HEK293 (cell line): ENCODE results near the gene LRCH4.

Experiments
- REST ChIP-seq: fragments of 450-650 bp; formaldehyde crosslinking; IDR thresholded peaks from 2 replicates; pipeline ENCODE4 v1.5.1; 2016; ENCODE audit warnings: missing biosample characterization, missing genetic modification characterization
- SCRT2 ChIP-seq: fragments of 450-650 bp; formaldehyde crosslinking; IDR thresholded peaks from 2 replicates; pipeline ENCODE4 v1.5.1; 2016; ENCODE audit warnings: missing biosample characterization, missing genetic modification characterization
- ZBTB10 ChIP-seq: fragments of 450-650 bp; formaldehyde crosslinking; IDR thresholded peaks from 2 replicates; pipeline ENCODE4 v1.5.1; 2016; ENCODE audit warnings: missing biosample characterization, missing genetic modification characterization
- ZNF341 ChIP-seq: fragments of 450-650 bp; formaldehyde crosslinking; IDR thresholded peaks from 2 replicates; pipeline ENCODE4; 2016; ENCODE audit warnings: low read depth, missing biosample characterization, missing genetic modification characterization
- ZNF529 ChIP-seq: fragments of 450-650 bp; formaldehyde crosslinking; IDR thresholded peaks from 2 replicates; pipeline ENCODE4 v1.5.1; 2017; ENCODE audit warnings: missing genetic modification characterization, missing biosample characterization; ENCODE audit not compliant: insufficient replicate concordance
- TF ChIP-seq, protein P1 (sequence below): fragments of 450-650 bp; formaldehyde crosslinking; IDR thresholded peaks from 2 replicates; pipeline ENCODE4 v1.5.1; 2016; ENCODE audit warnings: missing biosample characterization, missing genetic modification characterization
- TF ChIP-seq, protein P2 (sequence below): fragments of 450-650 bp; formaldehyde crosslinking; IDR thresholded peaks from 2 replicates; pipeline ENCODE4 v1.5.1; 2017; ENCODE audit warnings: missing biosample characterization, missing genetic modification characterization

GRCh38 chr7:100553032-100553431 lies 32.9 kb downstream of the LRCH4 start:
- TF ChIP-seq, protein P1, sequence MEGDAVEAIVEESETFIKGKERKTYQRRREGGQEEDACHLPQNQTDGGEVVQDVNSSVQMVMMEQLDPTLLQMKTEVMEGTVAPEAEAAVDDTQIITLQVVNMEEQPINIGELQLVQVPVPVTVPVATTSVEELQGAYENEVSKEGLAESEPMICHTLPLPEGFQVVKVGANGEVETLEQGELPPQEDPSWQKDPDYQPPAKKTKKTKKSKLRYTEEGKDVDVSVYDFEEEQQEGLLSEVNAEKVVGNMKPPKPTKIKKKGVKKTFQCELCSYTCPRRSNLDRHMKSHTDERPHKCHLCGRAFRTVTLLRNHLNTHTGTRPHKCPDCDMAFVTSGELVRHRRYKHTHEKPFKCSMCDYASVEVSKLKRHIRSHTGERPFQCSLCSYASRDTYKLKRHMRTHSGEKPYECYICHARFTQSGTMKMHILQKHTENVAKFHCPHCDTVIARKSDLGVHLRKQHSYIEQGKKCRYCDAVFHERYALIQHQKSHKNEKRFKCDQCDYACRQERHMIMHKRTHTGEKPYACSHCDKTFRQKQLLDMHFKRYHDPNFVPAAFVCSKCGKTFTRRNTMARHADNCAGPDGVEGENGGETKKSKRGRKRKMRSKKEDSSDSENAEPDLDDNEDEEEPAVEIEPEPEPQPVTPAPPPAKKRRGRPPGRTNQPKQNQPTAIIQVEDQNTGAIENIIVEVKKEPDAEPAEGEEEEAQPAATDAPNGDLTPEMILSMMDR (tag by site-specific recombination): no peak
- no peak for TF ChIP-seq SCRT2 (tag by site-specific recombination)
- no peak for TF ChIP-seq ZNF341 (tag by site-specific recombination)
- TF ChIP-seq, protein P2, sequence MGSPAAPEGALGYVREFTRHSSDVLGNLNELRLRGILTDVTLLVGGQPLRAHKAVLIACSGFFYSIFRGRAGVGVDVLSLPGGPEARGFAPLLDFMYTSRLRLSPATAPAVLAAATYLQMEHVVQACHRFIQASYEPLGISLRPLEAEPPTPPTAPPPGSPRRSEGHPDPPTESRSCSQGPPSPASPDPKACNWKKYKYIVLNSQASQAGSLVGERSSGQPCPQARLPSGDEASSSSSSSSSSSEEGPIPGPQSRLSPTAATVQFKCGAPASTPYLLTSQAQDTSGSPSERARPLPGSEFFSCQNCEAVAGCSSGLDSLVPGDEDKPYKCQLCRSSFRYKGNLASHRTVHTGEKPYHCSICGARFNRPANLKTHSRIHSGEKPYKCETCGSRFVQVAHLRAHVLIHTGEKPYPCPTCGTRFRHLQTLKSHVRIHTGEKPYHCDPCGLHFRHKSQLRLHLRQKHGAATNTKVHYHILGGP (tag by site-specific recombination): no peak
- TF ChIP-seq REST: no peak
- TF ChIP-seq ZBTB10: no peak
- no peak for TF ChIP-seq ZNF529
